Measurements from ENCODE around the gene TFEB. TPM values are rescaled to one million over a fixed set of nuclear protein-coding genes. Genes with fewer than 3 reads are reported as not detected.

Gene TFEB
- total and polyA plus RNA-seq, 4 donors, result 1.1 to 6.2 (median 3.8) TPM

DNA sequence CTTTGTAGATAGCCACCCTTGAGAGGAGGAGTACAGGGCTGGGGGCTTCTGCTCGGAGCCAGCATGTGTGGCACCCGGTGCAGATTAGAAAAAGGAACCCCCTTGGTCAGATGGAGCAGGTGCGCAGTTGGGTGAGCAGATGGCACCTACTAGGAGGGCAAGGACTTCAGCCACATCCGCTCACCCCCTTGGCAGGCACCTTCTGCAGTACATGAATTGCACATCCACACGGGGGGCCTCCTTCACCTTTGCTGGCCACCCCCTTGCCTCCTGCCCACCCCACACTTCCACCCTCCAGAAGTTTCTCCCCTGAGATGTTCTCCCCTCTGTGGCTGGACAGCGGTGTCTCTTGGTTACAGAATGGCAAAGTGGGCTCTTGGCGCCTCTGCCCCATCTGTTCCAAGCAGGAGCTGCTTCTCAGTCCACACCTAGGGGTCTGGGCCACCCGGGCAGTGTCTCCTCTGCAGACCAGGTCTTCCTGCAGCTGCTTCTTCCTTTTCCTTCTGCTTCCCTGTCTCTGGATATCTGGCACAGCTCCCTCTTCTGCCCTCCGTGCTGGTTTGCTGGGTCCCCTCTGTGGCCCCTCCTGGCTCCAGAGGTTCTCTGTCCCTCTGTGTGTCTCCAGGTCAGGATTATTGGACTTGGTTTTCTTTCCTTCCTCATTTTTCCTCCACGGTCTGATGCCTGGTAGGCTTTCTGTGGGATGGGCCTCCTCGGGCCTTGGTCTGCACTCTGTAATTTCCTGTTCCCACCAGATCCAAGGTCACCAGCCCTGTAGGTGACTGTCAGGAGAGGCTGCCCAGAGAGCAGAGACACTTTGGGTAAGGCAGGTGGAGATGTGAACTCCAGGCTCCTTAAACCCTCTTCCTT, 93.1 kb downstream of the TFEB start:
- Histone ChIP-seq H3K27ac (ENCODE audit: low read depth in 1 of 2, low read length in 2 of 2) (no peak overlapping the region), H3K9ac (ENCODE audit: low read depth in 1 of 2, low read length in 2 of 2) (no peak overlapping the region), H3K27me3 (ENCODE audit: control insufficient read depth in 4 of 4, insufficient read depth in 4 of 4, low read length in 3 of 4) (peaks cover 0 to 6% (median 2%) of the 10 kb centered on the region in 4 donors), H3K4me3 (ENCODE audit: low read depth in 1 of 3, low read length in 3 of 3) (no peak overlapping the region), H3K4me1 (ENCODE audit: control insufficient read depth in 4 of 4, insufficient read depth in 4 of 4, low read length in 3 of 4) (peaks cover 0 to 18% (median 11%) of the 10 kb centered on the region in 4 donors), H3K36me3 (ENCODE audit: control insufficient read depth in 4 of 4, insufficient read depth in 3 of 4, low read depth in 1 of 4, low read length in 3 of 4) (no peaks in the 10 kb centered on the region), H3K9me3 (ENCODE audit: control insufficient read depth in 4 of 4, low read length in 3 of 4) (no peaks in the 10 kb centered on the region)
- WGBS, result 77% methylated on average over 11 of the region's 11 CpGs
- no peak for TF ChIP-seq NR2F2 (IDR thresholded peaks at IDR 0.05)
- no peak for TF ChIP-seq HNF4A (conservative IDR thresholded peaks at IDR 0.05)
- no peak for TF ChIP-seq RXRA (IDR thresholded peaks at IDR 0.05)
- no peak for TF ChIP-seq YY1 (IDR thresholded peaks at IDR 0.05)
- no peak for TF ChIP-seq FOXA2 (IDR thresholded peaks at IDR 0.05)
- TF ChIP-seq, protein P1, sequence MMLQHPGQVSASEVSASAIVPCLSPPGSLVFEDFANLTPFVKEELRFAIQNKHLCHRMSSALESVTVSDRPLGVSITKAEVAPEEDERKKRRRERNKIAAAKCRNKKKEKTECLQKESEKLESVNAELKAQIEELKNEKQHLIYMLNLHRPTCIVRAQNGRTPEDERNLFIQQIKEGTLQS (IDR thresholded peaks at IDR 0.05), result no peak
- TF ChIP-seq SP1 (IDR thresholded peaks at IDR 0.05), result no peak
- TF ChIP-seq, protein P2, sequence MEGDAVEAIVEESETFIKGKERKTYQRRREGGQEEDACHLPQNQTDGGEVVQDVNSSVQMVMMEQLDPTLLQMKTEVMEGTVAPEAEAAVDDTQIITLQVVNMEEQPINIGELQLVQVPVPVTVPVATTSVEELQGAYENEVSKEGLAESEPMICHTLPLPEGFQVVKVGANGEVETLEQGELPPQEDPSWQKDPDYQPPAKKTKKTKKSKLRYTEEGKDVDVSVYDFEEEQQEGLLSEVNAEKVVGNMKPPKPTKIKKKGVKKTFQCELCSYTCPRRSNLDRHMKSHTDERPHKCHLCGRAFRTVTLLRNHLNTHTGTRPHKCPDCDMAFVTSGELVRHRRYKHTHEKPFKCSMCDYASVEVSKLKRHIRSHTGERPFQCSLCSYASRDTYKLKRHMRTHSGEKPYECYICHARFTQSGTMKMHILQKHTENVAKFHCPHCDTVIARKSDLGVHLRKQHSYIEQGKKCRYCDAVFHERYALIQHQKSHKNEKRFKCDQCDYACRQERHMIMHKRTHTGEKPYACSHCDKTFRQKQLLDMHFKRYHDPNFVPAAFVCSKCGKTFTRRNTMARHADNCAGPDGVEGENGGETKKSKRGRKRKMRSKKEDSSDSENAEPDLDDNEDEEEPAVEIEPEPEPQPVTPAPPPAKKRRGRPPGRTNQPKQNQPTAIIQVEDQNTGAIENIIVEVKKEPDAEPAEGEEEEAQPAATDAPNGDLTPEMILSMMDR (IDR thresholded peaks at IDR 0.05; ENCODE audit: low read depth, low read length, missing input control), result no peak
- TF ChIP-seq TAF1 (conservative IDR thresholded peaks at IDR 0.05), result no peak
- TF ChIP-seq RAD21 (IDR thresholded peaks at IDR 0.05), result no peak
- no peak for TF ChIP-seq JUND (IDR thresholded peaks at IDR 0.05)
- no peak for TF ChIP-seq HNF4G (IDR thresholded peaks at IDR 0.05)
- no peak for DNase-seq (ENCODE audit: low spot score)

DNA sequence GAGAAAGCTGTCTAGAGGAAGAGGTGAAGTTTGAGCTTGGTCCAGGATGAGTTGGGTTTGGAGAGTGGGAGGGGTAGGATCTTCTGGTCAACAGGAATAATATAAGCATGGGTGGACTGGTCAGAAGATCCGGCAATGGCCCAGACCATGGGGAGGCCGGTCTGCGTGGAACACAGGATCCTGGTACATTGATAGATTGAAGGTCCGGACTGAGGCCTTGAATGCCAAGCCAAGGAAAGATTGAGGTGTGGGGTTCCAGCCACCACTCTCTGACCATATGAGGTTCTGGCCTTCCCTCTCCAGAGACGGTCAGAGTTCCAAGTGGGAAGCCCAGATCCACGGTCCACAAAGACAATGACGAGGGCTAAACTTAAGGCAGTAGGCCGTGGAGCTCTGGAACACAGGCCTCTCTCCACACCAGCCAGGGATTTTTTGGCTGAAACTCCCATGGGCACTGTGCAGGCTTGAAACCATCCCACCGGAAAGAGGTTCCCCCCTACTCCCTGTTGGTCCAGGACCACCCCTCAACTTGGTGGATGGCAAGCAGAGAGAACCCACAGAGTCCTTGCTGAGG, 94.0 kb downstream of the TFEB start:
- H3K9me3 ChIP-seq (ENCODE audit: control insufficient read depth in 4 of 4, low read length in 3 of 4), result no peaks in the 10 kb centered on the region
- 82% methylated on average over 9 of the region's 9 CpGs for WGBS
- H3K4me1 ChIP-seq (ENCODE audit: control insufficient read depth in 4 of 4, insufficient read depth in 4 of 4, low read length in 3 of 4), result peaks cover 0 to 23% (median 13%) of the 10 kb centered on the region in 4 donors
- peaks cover 0 to 9% (median 2%) of the 10 kb centered on the region in 4 donors for H3K27me3 ChIP-seq (ENCODE audit: control insufficient read depth in 4 of 4, insufficient read depth in 4 of 4, low read length in 3 of 4)
- no peaks in the 10 kb centered on the region for H3K36me3 ChIP-seq (ENCODE audit: control insufficient read depth in 4 of 4, insufficient read depth in 3 of 4, low read depth in 1 of 4, low read length in 3 of 4)
- DNase-seq (ENCODE audit: low spot score), result no peak
- H3K4me3 ChIP-seq (ENCODE audit: low read depth in 1 of 3, low read length in 3 of 3), result no peak overlapping the region
- no peak overlapping the region for H3K27ac ChIP-seq (ENCODE audit: low read depth in 1 of 2, low read length in 2 of 2)
- TF ChIP-seq JUND (IDR thresholded peaks at IDR 0.05) (no peak), NR2F2 (IDR thresholded peaks at IDR 0.05) (no peak), GABPA (IDR thresholded peaks at IDR 0.05 in 1 of 2, conservative IDR thresholded peaks at IDR 0.05 in 1 of 2) (no peak), HNF4A (conservative IDR thresholded peaks at IDR 0.05) (no peak), SP1 (IDR thresholded peaks at IDR 0.05) (no peak), TAF1 (conservative IDR thresholded peaks at IDR 0.05) (no peak), RXRA (IDR thresholded peaks at IDR 0.05) (no peak)
- TF ChIP-seq, protein P3, sequence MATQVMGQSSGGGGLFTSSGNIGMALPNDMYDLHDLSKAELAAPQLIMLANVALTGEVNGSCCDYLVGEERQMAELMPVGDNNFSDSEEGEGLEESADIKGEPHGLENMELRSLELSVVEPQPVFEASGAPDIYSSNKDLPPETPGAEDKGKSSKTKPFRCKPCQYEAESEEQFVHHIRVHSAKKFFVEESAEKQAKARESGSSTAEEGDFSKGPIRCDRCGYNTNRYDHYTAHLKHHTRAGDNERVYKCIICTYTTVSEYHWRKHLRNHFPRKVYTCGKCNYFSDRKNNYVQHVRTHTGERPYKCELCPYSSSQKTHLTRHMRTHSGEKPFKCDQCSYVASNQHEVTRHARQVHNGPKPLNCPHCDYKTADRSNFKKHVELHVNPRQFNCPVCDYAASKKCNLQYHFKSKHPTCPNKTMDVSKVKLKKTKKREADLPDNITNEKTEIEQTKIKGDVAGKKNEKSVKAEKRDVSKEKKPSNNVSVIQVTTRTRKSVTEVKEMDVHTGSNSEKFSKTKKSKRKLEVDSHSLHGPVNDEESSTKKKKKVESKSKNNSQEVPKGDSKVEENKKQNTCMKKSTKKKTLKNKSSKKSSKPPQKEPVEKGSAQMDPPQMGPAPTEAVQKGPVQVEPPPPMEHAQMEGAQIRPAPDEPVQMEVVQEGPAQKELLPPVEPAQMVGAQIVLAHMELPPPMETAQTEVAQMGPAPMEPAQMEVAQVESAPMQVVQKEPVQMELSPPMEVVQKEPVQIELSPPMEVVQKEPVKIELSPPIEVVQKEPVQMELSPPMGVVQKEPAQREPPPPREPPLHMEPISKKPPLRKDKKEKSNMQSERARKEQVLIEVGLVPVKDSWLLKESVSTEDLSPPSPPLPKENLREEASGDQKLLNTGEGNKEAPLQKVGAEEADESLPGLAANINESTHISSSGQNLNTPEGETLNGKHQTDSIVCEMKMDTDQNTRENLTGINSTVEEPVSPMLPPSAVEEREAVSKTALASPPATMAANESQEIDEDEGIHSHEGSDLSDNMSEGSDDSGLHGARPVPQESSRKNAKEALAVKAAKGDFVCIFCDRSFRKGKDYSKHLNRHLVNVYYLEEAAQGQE (IDR thresholded peaks at IDR 0.05), result no peak
- TF ChIP-seq, protein P4, sequence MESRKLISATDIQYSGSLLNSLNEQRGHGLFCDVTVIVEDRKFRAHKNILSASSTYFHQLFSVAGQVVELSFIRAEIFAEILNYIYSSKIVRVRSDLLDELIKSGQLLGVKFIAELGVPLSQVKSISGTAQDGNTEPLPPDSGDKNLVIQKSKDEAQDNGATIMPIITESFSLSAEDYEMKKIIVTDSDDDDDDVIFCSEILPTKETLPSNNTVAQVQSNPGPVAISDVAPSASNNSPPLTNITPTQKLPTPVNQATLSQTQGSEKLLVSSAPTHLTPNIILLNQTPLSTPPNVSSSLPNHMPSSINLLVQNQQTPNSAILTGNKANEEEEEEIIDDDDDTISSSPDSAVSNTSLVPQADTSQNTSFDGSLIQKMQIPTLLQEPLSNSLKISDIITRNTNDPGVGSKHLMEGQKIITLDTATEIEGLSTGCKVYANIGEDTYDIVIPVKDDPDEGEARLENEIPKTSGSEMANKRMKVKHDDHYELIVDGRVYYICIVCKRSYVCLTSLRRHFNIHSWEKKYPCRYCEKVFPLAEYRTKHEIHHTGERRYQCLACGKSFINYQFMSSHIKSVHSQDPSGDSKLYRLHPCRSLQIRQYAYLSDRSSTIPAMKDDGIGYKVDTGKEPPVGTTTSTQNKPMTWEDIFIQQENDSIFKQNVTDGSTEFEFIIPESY (IDR thresholded peaks at IDR 0.05), result no peak
- TF ChIP-seq, protein P5, sequence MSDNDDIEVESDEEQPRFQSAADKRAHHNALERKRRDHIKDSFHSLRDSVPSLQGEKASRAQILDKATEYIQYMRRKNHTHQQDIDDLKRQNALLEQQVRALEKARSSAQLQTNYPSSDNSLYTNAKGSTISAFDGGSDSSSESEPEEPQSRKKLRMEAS (IDR thresholded peaks at IDR 0.05), result no peak
- TF ChIP-seq, protein P1 (IDR thresholded peaks at IDR 0.05), result no peak
- no peak overlapping the region for H3K9ac ChIP-seq (ENCODE audit: low read depth in 1 of 2, low read length in 2 of 2)

All from liver (tissue), 9 donors.